Natural killer cell (primary cell): ENCODE results near the gene GOLGA8M. TPM values are rescaled to one million over a fixed set of nuclear protein-coding genes. Genes with fewer than 3 reads are reported as not detected.
"Not testable (repeated sequence)": the region's sequence is repeated elsewhere in the genome, so short reads cannot be mapped to it uniquely, and the experiment has no call there.

Experiments
- ATAC-seq, 3 donors: fragments of 150-1000 bp in 2 of 3; fragments of 200-7000 bp in 1 of 3; cut with Tn5 transposase; 1 replicate in 1 of 3; 2 replicates in 2 of 3; pipeline ENCODE4 v1.10.0; 2021; ENCODE audit warnings: mild to moderate bottlenecking in 2 of 3, moderate library complexity in 2 of 3
- DNase-seq, 2 donors: peaks; one replicate each; pipeline versions ENCODE4 v3.0.0 to v3.0.0-alpha.2; 2013 to 2021; ENCODE audit warnings: mixed read lengths in 1 of 2
- H3K27ac ChIP-seq: one replicate; pipeline ENCODE4 v1.5.1; 2013; ENCODE audit warnings: mild to moderate bottlenecking, low read length
- H3K27me3 ChIP-seq: one replicate; pipeline ENCODE4 v1.6.1; 2013; ENCODE audit warnings: low read length; ENCODE audit not compliant: control insufficient read depth, insufficient read depth
- H3K36me3 ChIP-seq: one replicate; pipeline ENCODE4 v1.6.1; 2013; ENCODE audit warnings: low read length; ENCODE audit not compliant: control insufficient read depth, insufficient read depth
- H3K4me1 ChIP-seq: one replicate; pipeline ENCODE4 v1.6.1; 2013; ENCODE audit warnings: low read length; ENCODE audit not compliant: control insufficient read depth, insufficient read depth
- H3K4me3 ChIP-seq: one replicate; pipeline ENCODE4 v1.5.1; 2013; ENCODE audit warnings: low read length
- H3K9me3 ChIP-seq: one replicate; pipeline ENCODE4 v1.6.1; 2013; ENCODE audit warnings: low read length; ENCODE audit not compliant: control insufficient read depth, insufficient read depth
- H3K27ac Mint-ChIP-seq, 2 donors: one replicate each; pipeline ENCODE4 v1.8.0; 2022; ENCODE audit warnings: mild to moderate bottlenecking in 2 of 2, mixed read lengths in 2 of 2, moderate library complexity in 1 of 2
- H3K27me3 Mint-ChIP-seq, 2 donors: one replicate each; pipeline ENCODE4 v1.8.0; 2022; ENCODE audit warnings: low read depth in 2 of 2, mixed read lengths in 2 of 2
- H3K36me3 Mint-ChIP-seq: one replicate; pipeline ENCODE4 v1.8.0; 2022; ENCODE audit warnings: mixed read lengths
- H3K4me1 Mint-ChIP-seq, 2 donors: one replicate each; pipeline ENCODE4 v1.8.0; 2022; ENCODE audit warnings: mixed read lengths in 2 of 2
- H3K4me3 Mint-ChIP-seq: one replicate; pipeline ENCODE4 v1.8.0; 2022; ENCODE audit warnings: mild to moderate bottlenecking, moderate library complexity, mixed read lengths
- H3K9me3 Mint-ChIP-seq, 2 donors: one replicate each; pipeline ENCODE4 v1.8.0; 2022; ENCODE audit warnings: mixed read lengths in 2 of 2
- WGBS: methylation state at CpG from one replicate; pipeline ENCODE4 v1.1.7; 2013; ENCODE audit warnings: missing lambda C conversion rate; ENCODE audit not compliant: insufficient coverage; 5-methylcytosine and 5-hydroxymethylcytosine counted together
- intact Hi-C: fragments of 100-400 bp; cut with micrococcal nuclease; formaldehyde crosslinking; loops from one replicate; pipeline ENCODE4 v1.14.2; 2022
- total RNA-seq, 4 donors: library from RNA; stranded (reverse); fragments of 120-200 nt in 1 of 4; gene quantifications; one replicate each; pipeline versions ENCODE4 v1.2.3 to v1.2.4, GENCODE V29; 2013 to 2022

The GOLGA8M gene
- total RNA-seq, 3 donors from 2014 or later (not counting 1 experiment from before 2014, with no cell fraction given): 10.2 to 24.6 (median 11.7) TPM

DNA sequence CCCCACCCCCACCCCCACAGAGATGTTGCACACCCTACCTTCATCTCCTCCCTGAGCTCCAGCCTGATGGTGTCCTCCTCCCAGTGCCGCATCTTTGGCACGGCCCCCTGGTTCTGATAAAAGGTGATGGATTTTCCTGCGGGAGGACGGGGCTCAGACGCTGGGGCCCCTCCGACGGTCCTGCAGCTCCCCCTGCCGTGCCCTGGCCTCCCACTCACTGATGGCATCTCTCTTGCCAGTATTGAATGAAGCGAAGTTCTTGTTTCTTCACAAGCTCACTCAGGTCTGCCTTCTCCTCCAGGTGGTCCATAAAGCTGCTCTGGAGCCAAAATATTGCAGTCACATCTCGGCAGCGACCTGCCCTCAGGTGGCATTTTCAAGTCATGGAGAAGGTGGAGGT, 9.8 kb downstream of the GOLGA8M start:
- H3K36me3 ChIP-seq, H3K27me3 Mint-ChIP-seq, H3K9me3 Mint-ChIP-seq, H3K4me3 Mint-ChIP-seq, H3K36me3 Mint-ChIP-seq, H3K27ac Mint-ChIP-seq, H3K27ac ChIP-seq, H3K4me1 ChIP-seq, ATAC-seq, H3K27me3 ChIP-seq, H3K4me1 Mint-ChIP-seq, DNase-seq, H3K4me3 ChIP-seq, H3K9me3 ChIP-seq, intact Hi-C loops: not testable (repeated sequence)
- WGBS: 83% methylated on average over 7 of the region's 11 CpGs

DNA sequence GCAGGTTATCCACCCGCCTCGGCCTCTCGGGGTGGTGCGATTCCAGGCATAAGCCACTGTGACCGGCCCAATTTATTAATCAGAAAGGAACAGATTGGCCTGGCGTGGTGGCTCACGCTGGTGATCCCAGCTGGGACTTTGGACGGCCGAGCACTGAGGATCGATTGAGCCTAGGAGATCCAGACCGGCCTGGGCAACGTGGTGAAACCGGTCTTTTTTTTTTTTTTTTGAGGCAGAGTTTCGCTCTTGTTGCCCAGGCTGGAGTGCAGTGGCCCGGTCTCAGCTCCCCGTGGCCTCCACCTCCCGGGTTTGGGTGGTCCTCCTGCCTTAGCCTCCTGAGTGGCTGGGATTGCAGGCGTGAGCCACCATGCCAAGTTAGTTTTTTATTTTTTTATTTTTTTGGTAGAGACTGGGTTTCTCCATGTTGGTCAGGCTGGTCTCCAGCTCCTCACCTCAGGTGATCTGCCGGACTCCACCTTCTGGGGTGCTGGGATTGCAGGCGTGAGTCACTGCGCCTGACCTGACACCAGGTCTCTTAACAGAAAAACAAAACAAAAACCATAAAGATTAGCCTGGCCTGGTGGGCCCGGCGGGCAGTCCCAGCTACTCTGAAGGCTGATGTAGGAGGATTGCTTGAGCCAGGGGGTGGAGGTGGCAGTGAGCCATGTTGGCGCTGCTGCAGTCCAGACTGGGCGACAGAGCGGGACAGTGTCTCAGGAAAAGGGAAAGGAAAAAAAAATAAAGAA, 18.0 kb downstream of the GOLGA8M start:
- H3K9me3 ChIP-seq, H3K4me1 Mint-ChIP-seq, H3K27me3 Mint-ChIP-seq, H3K36me3 ChIP-seq, ATAC-seq, DNase-seq, H3K4me3 ChIP-seq, H3K27me3 ChIP-seq, H3K4me3 Mint-ChIP-seq, H3K9me3 Mint-ChIP-seq, H3K36me3 Mint-ChIP-seq, H3K27ac Mint-ChIP-seq, H3K4me1 ChIP-seq, H3K27ac ChIP-seq, intact Hi-C loops: not testable (repeated sequence)
- WGBS: 94% methylated on average over 26 of the region's 26 CpGs

DNA sequence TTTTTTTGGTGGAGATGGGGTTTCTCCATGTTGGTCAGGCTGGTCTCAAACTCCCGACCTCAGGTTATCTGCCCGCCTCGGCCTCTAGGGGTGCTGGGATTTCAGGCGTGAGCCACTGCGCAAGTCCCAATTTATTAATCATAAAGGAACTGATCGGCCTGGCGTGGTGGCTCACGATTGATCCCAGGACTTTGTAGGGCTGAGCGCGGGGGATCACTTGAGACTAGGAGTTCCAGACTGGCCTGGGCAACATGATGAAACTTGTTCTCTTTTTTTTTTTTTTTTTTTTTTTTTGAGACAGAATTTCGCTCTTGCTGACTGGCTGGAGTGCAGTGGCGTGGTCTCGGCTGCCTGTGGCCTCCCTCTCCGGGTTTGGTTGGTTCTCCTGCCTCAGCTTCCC, 19.2 kb downstream of the GOLGA8M start:
- H3K4me1 ChIP-seq, H3K4me3 Mint-ChIP-seq, H3K27ac ChIP-seq, H3K4me3 ChIP-seq, H3K27ac Mint-ChIP-seq, H3K4me1 Mint-ChIP-seq, intact Hi-C loops, H3K9me3 Mint-ChIP-seq, H3K27me3 ChIP-seq, ATAC-seq, H3K36me3 Mint-ChIP-seq, H3K36me3 ChIP-seq, DNase-seq, H3K27me3 Mint-ChIP-seq, H3K9me3 ChIP-seq: not testable (repeated sequence)
- 94% methylated on average over 11 of the region's 14 CpGs for WGBS

DNA sequence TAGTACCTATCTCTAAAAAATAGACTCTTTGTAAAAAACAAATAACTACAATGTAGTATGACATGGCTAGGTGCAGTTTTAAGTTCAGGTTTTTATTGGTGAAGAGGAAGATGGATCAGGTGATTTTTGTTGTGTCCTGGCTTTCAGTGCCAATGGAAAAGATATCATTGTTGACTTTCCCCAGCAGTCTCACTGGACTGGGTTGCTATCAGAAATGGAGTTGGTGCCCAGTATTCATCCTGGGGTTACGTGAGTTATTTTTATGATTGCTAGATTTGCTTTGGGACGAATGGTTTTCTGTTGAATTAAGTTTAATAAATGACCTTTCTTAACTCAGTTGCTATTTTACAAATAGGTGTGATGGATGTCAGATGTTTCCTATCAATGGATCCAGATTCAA, 38.7 kb downstream of the GOLGA8M start:
- intact Hi-C loops, ATAC-seq, H3K9me3 ChIP-seq, H3K36me3 Mint-ChIP-seq, H3K4me3 ChIP-seq, H3K9me3 Mint-ChIP-seq, H3K4me3 Mint-ChIP-seq, H3K4me1 ChIP-seq, H3K4me1 Mint-ChIP-seq, H3K36me3 ChIP-seq, DNase-seq, H3K27ac Mint-ChIP-seq, H3K27me3 ChIP-seq, H3K27ac ChIP-seq, H3K27me3 Mint-ChIP-seq: not testable (repeated sequence)
- no CpG with 5 or more reads among the region's 2 CpGs for WGBS

DNA sequence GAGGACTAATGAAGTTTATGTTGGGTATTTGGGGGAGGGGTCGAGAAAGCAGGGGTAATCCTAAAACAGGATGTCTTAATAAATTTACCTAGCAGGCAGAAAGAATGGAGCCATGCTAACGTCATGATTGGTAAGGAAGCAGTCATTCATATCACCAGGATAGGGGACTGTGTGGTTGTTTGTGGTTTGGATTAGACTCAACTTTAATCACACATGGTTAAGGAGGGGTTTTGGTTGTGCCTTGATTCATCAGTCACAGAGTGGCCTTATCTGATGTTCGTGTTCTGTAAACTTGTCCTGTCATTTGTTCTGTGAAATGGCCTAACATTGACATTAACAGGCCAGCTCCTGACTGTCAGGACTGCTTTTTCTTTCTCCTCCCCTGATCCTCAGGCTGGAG, 40.1 kb downstream of the GOLGA8M start:
- H3K4me3 ChIP-seq, H3K4me1 Mint-ChIP-seq, intact Hi-C loops, ATAC-seq, H3K4me3 Mint-ChIP-seq, H3K9me3 ChIP-seq, H3K36me3 Mint-ChIP-seq, H3K27ac Mint-ChIP-seq, H3K27me3 Mint-ChIP-seq, H3K36me3 ChIP-seq, H3K4me1 ChIP-seq, DNase-seq, H3K9me3 Mint-ChIP-seq, H3K27ac ChIP-seq, H3K27me3 ChIP-seq: not testable (repeated sequence)
- no CpG with 5 or more reads among the region's 3 CpGs for WGBS

DNA sequence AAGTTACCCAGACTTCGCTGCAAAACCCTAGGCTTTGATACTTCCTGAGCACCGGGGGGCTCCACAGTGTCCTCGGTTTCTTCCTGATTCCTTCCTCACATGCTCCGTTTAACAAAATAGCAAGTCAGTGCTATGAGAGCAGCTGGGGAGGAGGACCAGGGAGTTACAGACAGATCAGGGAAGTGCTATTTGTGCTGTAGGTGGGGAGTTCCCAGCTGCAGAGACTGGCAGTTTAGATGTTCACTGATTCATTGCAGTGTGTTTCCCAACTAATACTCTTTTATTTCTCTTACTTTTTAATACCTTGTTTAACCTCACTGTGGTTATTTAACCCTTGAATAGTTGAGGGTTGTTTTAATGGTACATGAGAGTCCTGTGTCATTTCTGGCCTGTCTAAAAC, 45.8 kb downstream of the GOLGA8M start:
- H3K36me3 ChIP-seq, H3K4me3 Mint-ChIP-seq, H3K27me3 Mint-ChIP-seq, H3K4me1 ChIP-seq, DNase-seq, H3K9me3 ChIP-seq, H3K4me3 ChIP-seq, H3K4me1 Mint-ChIP-seq, H3K9me3 Mint-ChIP-seq, ATAC-seq, intact Hi-C loops, H3K27ac ChIP-seq, H3K36me3 Mint-ChIP-seq, H3K27ac Mint-ChIP-seq, H3K27me3 ChIP-seq: not testable (repeated sequence)
- no CpG with 5 or more reads among the region's 4 CpGs for whole genome bisulfite sequencing

DNA sequence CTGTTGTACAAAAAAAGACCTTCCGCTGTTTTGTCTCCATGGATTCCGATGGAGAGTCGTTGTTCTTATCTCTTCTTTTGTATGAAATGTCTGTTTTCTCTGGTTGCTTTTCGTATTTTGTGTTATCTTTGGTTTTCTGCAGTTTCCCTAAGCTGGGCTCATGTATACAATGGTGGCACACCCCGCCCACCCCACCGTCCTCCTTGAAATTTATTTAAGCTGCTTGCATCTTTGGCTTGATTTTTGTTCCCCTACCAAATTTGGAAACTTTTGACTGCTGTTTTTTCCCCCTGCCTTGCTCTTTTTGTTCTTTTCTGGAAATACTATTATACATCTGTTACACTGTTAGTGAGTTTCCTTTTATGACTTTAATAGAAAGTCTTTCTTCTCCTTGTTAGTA, 47.6 kb downstream of the GOLGA8M start:
- H3K9me3 Mint-ChIP-seq, H3K4me1 ChIP-seq, H3K27me3 ChIP-seq, ATAC-seq, H3K9me3 ChIP-seq, H3K4me3 ChIP-seq, H3K36me3 Mint-ChIP-seq, H3K27ac Mint-ChIP-seq, DNase-seq, H3K36me3 ChIP-seq, H3K4me3 Mint-ChIP-seq, H3K4me1 Mint-ChIP-seq, H3K27me3 Mint-ChIP-seq, H3K27ac ChIP-seq, intact Hi-C loops: not testable (repeated sequence)
- 100% methylated on average over 3 of the region's 6 CpGs for WGBS

DNA sequence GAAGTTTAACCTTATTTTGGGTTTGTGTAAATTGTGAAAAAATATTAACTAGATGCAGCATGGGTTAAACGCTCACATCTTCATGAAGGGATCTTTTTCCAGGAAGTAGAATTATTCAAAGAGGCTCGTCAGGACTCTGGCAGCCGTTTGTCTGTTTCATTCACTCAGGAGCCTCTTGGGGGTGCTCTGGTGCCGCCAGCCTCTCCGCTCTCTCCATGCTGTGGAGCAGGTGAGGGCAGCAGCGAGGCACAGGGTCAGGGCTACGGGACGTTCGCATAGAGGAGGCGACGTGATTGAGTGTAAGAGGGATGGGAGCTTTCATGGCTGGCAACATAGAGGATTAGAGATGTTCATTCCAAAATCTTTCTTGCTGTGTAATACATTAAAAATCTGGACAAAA, 48.5 kb downstream of the GOLGA8M start:
- DNase-seq, H3K9me3 Mint-ChIP-seq, H3K27ac Mint-ChIP-seq, H3K27ac ChIP-seq, H3K36me3 ChIP-seq, H3K27me3 Mint-ChIP-seq, H3K9me3 ChIP-seq, intact Hi-C loops, H3K4me3 Mint-ChIP-seq, H3K36me3 Mint-ChIP-seq, H3K27me3 ChIP-seq, H3K4me3 ChIP-seq, H3K4me1 Mint-ChIP-seq, H3K4me1 ChIP-seq: not testable (repeated sequence)
- ATAC-seq: peak in 2 of 3 donors; percentile 40 to 76
- no CpG with 5 or more reads among the region's 11 CpGs for WGBS
